PC-3 (cell line): Measurements from ENCODE around the gene PPP2R5E.

ENCODE experiments used
- EZH2phosphoT487 ChIP-seq: fragments of 300-600 bp; sonication (generic); IDR thresholded peaks from 2 replicates; pipeline ENCODE4 v1.6.1; 2018; ENCODE audit warnings: mild to moderate bottlenecking, antibody characterized with exemption, low read length, borderline replicate concordance
- TF ChIP-seq, protein P1 (sequence below): fragments of 300-600 bp; sonication (generic); conservative IDR thresholded peaks from 2 replicates; pipeline ENCODE4 v1.5.1; 2017; ENCODE audit warnings: antibody characterized with exemption, low read depth, mild to moderate bottlenecking, low read length

DNA sequence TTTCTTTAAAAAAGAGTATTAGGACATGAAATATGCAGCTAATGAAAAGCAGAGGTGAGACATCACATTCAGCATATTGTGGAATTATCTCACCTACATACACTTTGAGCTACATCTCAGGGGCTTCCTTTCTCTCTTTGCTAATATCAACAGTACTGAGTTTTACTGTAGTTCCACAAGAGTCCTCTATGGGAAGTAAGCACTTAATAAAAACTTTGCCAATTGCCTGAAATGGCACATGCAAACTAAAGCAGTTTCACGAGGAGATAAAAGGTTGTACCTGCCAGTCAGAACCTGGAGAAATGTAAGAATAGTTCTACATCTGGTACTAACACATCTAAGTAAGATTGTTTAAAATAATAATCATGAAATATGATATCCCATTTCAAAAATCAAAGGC is 150.9 kb downstream of the PPP2R5E start:
- TF ChIP-seq, protein P1, sequence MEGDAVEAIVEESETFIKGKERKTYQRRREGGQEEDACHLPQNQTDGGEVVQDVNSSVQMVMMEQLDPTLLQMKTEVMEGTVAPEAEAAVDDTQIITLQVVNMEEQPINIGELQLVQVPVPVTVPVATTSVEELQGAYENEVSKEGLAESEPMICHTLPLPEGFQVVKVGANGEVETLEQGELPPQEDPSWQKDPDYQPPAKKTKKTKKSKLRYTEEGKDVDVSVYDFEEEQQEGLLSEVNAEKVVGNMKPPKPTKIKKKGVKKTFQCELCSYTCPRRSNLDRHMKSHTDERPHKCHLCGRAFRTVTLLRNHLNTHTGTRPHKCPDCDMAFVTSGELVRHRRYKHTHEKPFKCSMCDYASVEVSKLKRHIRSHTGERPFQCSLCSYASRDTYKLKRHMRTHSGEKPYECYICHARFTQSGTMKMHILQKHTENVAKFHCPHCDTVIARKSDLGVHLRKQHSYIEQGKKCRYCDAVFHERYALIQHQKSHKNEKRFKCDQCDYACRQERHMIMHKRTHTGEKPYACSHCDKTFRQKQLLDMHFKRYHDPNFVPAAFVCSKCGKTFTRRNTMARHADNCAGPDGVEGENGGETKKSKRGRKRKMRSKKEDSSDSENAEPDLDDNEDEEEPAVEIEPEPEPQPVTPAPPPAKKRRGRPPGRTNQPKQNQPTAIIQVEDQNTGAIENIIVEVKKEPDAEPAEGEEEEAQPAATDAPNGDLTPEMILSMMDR, result no peak
- TF ChIP-seq EZH2phosphoT487, result no peak
